COLO668 (cell line): ENCODE data around the gene HNRNPAB.

Experiments
- DNase-seq: peaks from one replicate; lab custom pipeline; 2025; ENCODE audit not compliant: unreplicated experiment; lab: John Stamatoyannopoulos, UW

Gene HNRNPAB

DNA sequence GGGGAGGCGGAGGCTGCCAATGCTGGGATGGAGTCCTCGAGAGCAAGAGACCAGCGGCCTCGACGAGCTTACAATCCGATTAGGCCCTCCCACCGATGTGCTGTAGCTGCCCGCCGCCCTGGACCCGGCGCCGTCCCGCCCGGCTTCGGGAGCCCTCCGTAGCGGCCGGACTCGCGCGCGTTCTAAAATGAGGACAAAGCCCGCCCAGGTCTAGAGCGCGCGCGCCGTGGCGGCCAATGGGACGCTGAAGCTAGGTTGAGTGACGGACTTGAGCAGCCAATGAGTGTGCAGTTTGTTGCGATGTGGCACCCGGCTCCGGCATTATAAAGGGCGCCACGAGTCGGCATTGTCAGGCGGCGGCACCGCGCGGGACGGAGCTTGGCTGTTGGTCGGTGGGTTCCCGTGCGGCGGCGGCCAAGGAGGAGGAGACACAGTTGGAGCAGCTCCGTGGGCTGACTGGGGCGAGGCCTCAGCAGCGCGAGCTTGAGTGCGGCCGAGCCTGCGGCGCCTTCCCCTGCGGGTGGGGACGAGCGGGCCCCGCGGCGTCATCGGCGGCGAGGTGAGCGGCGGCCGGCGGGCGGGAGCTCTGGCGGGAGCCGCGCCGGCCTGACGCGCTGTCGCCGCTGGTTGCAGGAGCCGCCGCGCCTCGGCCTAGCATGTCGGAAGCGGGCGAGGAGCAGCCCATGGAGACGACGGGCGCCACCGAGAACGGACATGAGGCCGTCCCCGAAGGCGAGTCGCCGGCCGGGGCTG is at the start of gene HNRNPAB:
Gene HNRNPAB, plus strand, starts transcription at position 352 of the 753 bp plus-strand sequence. Its CDS starts 305 bp downstream, at position 657.
- peak; percentile 92 for DNase-seq

DNA sequence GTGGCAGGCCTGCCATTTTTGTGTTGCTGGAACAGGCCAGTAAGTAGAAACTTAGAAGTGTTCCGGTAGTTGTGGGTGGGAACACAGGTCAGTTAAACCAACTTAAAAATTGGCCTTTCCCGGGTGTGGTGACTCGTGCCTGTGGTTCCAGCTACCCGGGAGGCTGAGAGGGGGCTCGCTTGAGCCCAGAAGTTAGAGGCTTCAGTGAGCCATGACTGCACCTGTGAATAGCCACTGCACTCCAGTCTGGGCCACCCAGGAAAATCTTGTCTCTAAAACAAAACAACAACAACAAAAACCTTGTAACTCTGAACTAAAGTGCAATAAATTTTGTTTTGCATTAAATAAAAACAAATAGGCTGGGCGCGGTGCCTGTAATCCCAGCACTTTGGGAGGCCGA is 49.3 kb upstream of the HNRNPAB start:
- no peak for DNase-seq

DNA sequence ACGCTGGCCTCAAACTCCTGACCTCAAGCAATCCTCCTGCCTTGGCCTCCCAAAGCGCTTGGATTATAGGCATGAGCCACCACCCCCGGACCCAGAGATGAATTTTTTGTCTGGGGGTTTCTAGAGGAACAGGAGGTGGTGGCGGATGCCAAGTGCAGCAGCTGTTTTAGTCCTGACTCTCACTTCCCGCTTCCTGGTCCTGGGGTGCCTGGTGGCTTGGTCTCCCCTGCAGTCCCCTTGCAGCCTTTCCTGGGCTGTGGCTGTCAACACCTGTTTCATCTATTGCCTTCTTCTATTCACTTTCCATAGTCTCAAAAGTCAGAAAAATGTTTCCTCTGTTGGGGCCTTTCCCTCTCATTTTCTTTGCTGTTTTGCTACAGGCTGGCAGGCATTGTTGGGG is 44.2 kb upstream of the HNRNPAB start:
- no peak for DNase-seq

DNA sequence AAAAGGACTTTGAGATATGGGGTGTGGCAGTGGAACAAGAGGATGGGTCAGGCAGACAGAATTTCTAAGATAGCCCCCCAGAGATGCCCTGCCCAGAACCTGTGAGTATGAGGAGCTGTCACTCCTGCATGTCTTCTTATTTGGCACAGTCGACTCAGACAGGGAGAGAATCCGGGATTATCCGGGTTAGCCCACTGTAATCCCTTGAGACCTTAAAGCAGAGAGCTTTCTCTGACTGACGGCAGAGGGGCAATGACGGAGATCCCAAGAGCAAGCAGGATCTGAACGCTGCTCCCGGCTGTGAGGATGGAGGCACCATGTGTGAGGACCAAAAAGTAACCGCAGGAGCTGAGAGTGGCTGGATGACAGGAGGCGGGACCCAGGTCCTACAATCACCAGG is 41.9 kb upstream of the HNRNPAB start:
- DNase-seq, result no peak

DNA sequence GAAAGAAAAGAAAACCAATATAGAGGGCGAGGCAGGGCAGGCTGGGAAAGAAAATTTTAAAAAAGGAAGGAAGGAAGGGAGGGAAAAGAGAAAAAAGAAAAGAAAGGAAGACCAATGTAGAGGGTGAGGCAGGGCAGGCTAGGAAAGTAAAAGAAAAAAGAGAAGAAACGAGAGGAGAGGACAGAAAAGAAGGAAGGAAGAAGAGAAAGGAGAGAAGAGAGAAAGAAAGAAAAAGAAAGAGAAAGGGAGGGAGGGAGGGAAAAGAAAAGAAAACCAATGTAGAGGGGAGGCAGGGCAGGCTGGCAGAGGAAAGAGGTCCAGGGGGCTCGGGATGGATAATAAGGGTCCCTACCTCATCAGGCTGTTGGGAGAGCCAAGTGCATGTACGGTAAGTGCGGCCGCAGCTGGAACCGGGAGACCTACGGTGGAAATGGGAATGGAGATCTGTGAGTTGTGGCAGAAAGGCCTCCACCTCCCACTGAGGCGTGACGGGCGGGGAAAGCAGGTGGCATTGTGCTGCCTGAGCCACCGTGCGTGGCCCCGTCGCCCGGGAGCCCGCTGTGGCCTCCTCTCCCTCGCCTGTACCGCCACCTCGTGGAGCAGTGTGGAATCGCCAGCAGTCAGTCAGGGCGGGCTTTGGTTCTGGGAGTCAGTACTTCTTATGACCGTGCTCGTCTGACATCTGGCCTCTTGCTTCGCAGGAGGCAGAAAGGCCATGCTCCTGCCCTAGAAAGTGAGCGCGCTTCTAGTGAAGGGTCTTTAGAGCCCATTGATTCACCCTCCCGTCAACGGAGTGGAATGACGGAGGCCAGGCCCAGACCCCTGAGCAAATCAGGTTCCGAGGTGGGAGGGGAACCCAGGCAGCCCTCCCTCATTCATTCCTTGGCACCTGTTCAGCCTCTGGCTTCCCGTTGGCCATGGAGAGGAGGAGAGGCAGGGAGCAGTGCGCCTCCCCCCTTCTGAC is 40.3 kb upstream of the HNRNPAB start:
- peak; percentile 91 for DNase-seq

DNA sequence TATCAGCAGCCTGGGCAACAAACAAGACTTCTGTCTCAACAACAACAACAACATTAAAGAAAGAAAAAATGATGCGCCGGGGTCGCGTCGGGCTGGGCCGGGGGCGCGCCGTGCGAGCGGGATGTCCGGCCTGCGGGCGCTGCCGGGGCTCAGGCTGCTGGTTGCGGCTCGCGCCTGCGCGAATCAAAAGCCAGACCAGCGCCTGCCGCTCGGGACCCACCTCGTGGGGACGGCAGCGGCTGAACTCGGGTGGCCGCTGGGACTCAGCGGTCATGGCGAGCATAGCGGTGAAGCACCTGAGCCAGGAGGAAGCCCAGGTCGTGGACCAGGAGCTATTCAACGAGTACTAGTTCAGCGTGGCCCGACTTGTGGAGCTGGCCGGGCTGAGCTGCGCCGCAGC is 38.8 kb upstream of the HNRNPAB start:
- no peak for DNase-seq

DNA sequence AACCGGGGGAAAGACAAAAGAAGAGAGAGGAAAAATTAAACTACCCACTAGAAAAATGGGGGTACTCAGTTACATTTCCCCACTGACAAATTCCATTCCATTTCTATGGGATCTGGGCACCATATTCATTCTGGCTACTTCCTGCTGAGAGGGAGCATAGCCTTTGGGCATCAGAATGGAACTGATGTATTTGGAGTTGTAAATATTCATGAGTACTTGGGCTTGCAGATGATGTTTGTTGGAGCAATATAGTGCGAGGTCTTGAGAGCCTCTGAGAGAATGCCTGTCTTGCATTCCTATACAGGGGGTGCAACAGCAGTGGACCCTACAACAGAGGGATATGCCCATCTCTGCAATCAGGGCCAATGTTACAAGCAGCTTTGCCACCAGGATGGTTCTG is 33.9 kb upstream of the HNRNPAB start:
- DNase-seq, result no peak

DNA sequence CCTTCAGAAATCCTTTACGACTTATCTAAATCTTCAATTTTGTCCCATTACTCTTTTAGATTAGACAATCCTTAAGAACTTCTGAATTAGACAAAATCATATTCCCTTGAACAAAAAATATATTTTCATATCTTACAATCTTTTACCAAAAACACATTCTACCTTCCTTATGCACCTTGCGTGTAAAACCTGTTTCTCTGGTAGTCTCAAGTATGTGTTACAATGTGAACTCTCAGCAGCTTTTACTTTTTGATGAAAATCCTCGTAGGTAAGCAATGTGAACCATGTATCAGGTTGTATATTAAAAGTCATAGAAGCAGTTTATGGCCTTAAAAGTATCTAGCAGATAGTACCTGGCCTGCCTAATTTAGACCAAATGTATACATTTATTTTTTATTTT is 29.9 kb upstream of the HNRNPAB start:
- no peak for DNase-seq

DNA sequence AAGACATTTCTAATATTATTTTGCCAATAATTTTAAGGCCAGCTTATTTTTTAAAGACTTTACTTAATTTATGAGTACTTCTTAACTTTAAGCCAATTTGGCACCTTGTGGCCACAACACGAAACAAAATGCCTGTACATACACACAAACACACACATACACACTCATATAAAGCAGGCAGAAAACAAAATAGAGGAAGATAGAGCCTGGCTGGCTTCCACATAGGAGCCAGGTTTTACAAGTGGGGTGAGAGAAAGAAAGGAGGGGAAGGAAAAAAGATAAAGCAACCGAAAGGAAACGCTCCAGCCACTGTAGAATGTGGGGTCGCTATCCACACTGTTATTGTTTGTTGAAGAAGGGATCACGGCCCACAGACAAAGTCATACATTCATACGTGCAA is 27.5 kb upstream of the HNRNPAB start:
- DNase-seq, result no peak

DNA sequence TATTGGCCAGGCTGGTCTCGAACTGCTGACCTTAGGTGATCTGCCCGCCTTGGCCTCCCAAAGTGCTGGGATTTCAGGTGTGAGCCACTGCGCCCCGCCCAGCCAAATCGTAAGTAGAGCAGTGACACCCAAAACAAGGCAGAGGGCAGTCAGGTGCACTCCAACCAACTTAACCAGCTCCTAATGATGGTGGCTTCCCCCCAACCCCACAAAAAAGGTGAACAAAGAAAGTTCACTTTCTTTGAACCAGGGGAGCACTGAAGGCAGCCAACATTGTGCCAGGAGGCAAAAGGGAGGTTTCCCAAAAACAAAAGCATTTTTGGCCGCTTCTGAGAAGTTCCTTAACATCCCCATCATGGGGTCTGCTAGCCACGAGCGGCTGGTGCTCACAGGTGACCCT is 26.8 kb upstream of the HNRNPAB start:
- DNase-seq, result no peak

DNA sequence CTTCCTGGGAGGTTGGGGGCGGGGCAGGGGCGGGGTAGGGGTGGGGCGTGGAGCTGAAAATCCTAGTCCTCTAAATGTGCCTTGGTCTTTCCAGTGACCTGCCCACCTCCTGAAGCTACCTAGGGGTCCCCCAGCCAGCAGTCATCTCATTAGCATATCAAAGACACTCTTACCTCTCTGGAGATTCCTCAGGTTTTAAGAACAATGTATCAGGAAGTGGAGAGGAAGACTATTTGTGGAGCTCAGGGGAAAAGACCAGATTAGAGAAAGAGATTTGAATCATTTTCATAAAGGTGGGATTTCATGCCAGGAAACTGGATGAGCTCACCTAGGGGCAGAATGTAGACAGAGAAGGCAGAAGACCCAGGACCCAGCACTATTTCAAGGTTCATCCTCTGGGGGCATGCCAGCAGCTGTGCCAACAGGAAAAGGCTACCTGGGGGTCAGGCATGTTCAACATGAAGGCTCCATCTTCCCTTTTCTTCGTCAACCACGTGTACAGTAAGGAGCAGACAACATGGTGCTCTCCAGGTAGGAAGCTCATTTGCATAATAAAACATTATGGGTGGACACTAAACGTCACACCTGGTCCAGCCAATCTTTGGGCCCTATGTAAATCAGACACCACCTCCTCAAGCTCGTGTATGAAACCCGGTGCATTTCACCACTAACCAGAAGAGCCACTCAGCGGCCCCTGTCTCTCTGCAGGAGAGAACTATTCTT is 24.0 kb upstream of the HNRNPAB start:
- DNase-seq, result no peak

DNA sequence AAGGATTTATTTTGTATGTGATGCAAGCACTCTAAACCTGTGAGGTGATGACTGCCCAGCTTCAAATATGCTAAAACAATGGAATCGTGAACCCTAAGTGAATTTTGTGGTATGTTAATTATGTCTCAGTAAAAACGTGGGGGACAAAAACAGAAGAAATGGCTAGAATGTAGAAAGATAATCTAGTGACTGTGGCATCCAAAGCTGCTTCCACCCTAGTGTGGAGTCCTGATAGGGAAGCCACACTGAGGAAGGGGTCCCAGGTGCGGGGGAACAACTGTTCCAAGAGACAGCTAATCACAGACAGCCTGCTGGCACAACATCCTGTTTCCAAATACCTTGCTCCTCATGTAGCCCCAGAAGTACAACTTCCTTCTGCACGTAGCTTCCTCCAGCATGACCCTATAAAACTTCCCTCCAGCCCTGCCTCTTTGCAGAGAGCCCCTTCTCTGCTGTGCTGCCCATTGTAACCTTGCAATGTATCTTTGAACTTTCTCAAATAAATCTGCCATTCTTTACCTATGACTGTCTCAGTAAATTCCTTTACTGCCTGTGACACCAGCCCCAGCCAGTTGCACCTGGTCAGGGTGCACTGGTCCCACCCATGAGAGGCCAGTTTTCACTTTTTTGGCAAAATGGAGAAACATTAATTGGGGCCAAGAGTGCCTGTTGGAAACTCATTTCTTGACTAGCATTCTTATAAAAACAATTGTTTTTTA is 22.0 kb upstream of the HNRNPAB start:
- no peak for DNase-seq

DNA sequence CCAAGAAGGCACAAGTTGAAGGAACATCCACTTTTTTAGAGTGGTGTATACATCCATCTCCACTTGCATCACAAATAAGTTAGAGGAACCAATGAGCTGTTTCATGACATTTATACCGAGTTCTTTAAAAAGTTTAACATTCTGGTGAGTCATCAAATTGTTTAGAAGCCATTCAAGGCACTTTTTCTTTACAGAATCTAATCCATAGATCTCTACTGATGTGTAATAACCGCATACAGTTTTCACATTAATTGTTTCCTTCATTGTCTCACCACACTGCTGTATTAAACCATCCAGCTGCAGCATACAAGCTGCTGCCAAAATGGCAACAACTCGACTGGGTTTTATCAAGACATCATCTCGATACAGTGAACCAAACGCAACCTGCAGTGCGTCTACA is 17.9 kb upstream of the HNRNPAB start:
- no peak for DNase-seq

DNA sequence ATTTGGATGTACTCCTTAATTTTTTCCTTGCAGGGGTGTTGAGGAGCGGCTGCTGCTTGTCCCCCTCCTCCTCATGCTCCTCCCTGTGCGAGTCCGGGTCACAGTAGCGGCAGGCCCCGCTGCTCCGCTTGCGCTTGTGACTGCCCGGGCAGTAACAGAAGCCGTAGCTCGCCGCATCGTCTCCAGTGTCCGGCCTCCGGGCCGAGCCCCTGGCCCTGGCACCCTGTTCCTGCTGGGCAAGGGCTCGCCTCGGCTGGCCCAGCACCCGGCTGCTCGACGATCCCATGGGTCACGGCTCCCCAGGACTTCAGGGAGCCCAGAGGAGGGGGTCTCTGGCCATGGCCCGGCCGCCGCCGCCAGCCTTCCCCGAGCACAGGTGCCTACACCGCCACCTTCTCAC is 17.3 kb upstream of the HNRNPAB start, which contains the start of gene GMCL2:
Gene GMCL2, minus strand, starts transcription at position 358 of the 400 bp plus-strand sequence. Its CDS starts 72 bp downstream, at position 286.
- no peak for DNase-seq

DNA sequence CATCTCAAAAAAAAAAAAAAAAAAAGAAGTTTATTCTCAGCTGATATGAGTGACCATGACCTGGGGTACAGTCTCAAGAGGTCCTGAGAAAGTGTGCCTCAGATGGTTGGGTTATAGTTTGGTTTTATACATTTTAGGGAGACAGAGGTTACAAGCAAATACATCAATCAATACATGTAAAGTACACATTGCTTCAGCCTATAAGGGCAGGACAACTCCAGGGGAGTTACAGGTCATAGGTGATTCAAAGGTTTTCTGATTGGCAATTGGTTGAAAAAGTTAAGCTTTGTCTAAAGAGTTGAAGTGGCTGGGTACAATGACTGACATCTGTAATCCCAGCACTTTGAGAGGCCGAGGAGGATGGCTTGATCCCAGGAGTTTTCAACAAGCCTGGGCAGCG is 14.9 kb upstream of the HNRNPAB start:
- DNase-seq, result no peak

DNA sequence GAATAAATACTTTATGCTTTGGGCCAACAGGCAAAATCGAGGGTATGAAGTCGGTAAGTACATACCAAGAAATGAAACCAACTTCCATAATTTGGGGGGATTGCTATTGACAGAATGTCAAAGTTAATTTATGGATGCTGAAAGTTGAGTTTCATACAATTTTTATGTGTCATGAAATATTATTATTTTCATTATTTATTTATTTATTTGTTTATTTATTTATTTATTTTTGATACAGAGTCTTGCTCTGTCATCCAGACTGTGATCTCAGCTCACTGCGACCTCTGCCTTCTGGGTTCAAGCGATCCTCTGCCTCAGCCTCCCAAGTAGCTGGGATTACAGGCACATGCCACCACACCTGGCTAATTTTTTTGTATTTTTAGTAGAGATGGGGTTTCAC is 12.7 kb upstream of the HNRNPAB start:
- no peak for DNase-seq

DNA sequence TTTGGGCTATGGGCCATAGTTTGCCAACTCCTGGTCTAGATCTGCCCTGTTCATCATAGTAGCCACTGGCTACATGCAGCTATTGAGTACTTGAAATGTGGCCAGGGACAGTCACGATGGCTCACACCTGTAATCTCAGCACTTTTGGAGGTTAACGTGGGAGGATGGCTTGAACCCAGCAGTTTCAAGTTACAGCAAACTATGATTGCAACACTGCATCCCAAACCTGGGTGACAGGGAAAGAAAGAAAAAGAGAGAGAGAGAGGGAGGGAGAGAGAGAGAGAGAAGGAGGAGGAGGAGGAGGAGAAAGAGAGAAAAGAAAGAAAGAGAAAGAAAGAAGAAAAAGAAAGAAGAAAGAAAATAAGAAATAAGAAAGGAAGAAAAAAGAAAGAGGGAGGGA is 12.1 kb upstream of the HNRNPAB start:
- DNase-seq, result no peak

DNA sequence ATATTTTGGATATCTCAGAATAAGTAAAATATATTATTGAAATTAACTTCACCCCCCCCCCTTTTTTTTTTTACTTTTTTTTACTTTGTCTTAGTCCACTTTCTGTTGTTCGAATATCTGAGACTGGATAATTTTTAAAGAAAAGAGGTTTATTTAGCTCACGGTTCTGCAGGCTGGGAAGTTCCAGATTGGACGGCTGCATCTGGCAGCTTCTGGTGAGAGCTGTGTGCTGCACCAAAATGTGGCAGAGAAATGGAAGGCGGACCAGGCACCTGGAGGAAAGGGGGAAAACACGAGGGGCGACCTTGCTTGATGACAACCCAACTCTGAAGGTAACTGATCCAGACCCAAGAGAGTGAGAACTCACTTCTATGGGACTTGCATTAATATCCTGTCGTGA is 11.5 kb upstream of the HNRNPAB start:
- no peak for DNase-seq

DNA sequence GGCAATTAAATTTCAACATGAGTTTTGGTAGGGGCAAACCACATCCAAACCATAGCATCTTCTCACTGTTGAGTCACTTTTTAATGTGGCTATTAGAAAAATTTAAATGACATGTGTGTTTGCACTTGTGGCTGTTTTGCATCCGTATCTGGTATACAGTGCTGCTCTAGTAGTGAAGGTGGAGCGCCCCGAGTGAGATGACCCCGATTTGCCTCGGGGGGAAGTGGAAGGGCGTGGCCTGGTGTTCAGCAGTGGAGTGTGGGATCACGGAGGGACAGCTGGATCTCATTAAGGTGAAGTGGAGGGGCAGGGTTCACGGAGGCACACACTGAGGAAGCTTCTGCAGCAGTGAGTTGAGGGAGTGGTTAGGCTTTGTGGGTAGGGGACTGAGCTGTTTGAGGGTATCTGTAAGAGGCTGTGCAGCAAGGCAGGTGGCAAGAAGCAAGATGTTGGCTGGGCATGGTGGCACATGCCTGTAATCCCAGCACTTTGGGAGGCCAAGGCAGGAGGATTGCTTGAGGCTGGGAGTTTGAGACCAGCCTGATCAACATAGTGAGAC is 11.0 kb upstream of the HNRNPAB start:
- DNase-seq, result no peak

DNA sequence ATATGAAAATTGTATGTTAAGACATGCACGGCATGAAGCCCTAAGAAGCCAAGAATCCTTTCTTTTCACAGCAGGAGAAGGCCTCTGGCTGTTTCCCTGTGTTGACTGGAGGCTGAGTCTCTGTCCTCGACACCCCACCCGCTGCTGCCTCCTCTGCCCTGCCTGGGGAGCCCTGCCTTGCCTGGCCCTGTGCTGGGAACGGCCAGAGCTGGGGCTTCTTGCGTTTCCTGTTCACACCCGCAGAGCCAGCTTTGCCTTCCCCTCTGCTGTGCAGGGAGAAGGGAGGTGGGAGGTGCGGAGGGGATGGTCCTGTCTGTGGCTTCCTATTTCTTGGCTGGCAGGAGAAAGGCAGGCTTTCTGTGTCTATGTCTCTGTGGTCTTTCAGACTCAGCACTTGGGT is 10.3 kb upstream of the HNRNPAB start:
- DNase-seq, result no peak
